NCI-H774 (cell line): ENCODE data around the gene RCBTB2.

Experiments used
- DNase-seq: peaks from one replicate; lab custom pipeline; 2025; lab: John Stamatoyannopoulos, UW

The RCBTB2 gene

DNA sequence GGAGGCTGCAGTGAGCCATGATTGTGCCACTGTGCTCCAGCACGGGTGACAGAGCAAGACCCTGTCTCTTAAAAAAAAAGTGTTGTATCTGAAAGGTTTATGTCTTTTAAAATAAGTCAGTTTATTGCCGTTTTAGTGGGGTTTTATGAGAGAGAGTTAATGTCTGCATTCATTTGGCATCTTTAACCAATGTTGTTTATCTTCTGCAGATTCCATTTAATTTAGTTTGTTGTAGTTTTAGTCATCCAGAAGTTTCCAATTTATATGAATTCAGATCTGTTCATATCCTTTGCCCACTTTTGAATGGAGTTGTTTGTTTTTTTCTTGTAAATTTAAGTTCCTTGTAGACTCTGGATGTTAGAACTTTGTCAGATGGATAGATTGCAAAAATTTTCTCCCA lies 83.2 kb downstream of the RCBTB2 start:
- DNase-seq, result no peak

DNA sequence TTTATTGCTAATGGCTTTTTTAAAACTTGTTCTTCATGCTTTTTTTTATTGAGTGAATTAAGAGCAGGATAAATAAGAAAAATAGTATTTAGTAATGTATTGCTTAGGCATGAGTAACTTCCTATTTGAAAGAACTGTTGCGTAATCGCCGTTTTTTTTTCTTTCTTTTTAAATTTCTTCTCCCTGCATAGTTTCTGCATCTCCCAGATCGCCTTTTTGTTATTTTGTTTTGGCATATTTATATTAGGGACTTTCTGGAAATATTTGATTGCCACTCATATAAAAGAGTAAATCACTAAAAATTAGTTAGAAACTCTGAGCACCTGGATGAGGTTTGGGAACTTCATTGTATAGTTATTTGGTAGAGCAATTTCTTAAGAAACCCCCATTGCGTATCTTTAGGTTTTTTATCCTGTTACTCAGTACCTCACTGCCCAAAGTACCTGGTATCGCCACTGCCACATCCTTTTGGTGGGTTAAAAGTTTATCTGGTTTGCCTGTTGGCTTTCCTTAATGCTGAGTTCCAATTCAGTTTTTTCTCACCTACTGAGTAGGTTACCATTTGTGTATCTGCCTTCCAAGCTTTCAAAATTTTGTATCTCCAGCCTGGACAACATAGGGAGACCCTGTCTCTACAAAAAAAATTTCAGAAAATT lies 83.8 kb downstream of the RCBTB2 start:
- no peak for DNase-seq

DNA sequence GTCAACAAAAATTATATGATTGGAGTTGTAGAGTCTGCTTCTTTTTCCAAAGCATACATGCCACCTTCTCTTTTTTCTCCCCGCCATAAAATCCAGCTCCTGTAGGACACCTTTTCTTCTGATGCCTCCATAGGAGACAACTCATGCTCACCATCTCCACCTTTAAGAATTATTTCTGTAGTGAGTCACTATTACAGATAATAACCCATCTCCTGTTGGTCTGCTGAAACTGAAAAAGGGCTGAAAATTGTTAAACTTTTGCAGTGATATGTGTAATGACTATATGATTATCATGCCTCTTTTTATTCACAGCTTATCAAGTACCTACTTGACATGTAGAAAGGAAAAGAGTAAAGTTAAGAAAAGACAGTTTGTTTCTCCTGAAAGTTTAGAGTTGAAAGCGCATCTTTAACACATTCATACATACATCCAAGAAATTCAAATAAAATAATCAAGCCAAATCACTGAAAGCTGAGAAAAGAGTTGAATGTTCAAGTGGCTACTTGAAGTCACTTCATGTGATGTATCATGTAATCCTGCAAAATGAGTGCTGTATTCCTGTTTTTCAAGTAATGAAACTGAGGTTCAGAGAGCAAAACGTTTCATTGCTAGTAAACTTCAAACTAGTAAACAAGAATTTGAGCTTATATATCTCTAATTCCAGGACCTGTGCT lies 84.5 kb downstream of the RCBTB2 start:
- no peak for DNase-seq

DNA sequence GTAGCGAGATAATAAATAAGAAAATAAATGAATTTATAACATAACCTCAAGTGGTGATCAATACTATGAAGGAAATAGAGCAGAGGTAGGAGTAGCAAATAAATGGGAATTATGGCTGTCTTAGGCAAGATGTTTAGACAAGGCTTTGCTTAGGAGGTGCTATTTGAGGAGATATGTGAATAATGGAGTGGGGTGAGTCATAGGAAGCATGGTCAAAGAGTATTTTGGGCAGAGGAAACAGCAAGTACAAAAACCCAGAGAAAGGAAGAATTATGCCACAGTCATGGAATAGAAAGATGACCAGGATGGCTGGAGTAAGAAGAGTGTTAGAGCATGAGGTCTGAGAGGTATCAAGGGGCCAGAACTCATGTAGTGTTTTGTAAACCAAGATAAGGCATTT lies 86.4 kb downstream of the RCBTB2 start:
- DNase-seq, result no peak

DNA sequence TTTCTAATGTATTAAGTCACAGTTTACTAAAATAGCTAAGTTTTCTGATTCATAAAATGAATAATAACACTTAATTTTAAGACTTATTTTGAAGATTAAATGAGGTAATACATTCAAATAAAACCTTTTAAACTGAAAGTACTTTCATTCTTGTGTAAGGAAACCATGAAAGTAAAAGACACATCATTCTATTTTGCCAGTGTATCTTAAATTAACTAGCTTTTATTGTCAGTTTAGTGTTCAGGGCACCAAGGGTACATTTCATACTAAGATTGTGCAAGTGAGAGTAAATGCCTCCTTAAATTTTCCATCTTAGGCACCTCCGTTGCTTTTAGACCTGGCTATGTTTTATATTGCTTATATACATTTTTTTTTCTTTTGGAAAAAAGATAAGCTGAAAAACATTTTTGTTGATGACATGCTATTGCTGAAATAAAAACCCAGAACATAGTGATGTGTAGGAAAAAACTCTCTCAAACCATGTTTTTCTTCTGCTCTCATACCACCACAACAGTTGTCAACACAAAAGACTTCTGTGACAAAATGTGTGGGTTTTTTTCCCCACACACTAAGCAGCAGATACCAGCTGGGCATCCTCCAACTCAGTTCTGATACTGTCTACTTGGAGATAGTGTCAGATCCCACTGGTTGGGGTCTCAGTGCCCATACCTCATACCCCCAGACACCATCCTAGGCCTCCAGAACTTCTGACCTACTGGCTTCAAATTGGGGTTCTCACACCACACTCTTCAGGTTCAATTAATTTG lies 89.3 kb downstream of the RCBTB2 start:
- DNase-seq, result no peak
